ENCODE data around the gene AP3B1.

Gene AP3B1

DNA sequence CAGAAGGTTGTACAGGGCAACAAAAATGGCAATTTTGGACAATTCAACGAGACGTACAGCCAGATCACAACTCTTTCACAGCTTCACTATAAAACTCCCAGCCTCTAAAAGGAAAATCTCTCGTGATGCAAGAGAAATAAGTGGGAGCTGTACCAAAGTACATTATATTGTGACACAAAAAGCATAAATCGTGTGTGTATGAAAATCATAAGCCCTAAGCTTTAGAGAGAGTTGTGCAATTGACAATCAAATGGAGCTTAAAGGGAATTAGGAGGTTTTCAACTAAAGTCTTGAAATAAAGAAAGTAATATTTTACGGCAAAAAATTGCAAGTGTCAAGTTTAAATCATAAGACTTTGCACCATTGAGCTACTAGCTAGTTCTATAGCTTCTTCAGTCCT is 323.6 kb downstream of the AP3B1 start:
- DNase-seq (ENCODE audit: low spot score): no peak

DNA sequence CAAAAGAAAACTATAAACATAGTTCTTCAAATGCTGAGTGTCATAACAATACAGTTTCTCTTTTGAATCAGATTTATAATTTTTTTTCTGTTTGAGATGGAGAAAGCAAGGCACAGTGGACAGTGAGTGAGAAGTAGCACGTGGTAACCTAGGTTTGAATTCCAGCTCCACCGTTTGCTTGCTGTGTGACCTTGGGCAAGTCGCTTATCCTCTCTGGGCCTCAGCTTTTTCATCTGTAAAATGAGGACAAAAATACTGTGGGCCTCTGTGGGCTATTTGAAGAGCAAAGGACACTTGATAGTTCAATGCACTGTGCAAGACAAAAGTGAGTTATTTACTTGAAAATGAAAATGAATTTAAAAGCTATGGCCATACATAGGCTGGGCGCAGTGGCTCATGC is 330.7 kb downstream of the AP3B1 start:
- DNase-seq (ENCODE audit: low spot score): no peak

DNA sequence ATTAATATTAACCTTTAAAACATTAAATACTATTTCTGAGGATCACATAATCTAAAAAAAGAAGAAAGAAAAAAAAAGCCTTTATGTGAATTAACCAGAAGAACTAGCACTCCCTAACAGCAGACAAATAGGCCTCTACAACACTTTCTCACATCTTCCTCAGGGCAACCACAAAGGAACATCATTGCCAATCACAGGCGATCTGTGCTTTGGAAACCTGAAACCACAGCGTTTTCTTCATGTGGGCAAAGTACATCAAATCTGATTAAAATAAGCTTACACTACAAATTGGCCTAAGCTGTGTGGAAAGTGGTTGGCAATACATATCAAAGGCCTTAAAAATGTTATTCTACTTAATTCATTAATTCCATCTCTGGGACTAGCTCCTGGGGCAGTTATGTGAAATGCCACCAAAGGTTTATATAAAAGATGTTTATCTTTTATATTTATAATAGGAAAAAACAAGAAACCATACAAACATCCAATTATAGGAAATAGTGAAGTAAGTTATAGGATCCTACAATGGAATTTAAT is 333.6 kb downstream of the AP3B1 start:
- no peak for DNase-seq (ENCODE audit: low spot score)

DNA sequence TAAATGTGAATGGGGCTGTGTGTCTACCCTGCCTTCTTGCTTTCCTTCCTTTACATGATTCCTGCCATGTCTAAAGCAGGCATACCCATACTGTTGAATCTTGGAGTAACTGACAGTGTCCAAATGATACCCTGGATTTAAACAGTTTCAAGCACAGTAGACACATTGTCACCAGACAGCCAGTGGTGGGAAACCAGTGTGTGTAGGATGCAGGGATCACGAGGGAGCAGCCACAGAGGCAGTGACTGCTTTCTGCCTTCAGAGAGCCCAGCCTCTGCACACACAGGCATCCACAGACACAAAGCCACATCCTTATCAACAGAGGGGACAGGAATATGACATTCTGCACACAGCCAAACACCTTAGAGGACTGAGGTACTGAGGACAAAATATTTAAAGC is 334.2 kb downstream of the AP3B1 start:
- no peak for DNase-seq (ENCODE audit: low spot score)

DNA sequence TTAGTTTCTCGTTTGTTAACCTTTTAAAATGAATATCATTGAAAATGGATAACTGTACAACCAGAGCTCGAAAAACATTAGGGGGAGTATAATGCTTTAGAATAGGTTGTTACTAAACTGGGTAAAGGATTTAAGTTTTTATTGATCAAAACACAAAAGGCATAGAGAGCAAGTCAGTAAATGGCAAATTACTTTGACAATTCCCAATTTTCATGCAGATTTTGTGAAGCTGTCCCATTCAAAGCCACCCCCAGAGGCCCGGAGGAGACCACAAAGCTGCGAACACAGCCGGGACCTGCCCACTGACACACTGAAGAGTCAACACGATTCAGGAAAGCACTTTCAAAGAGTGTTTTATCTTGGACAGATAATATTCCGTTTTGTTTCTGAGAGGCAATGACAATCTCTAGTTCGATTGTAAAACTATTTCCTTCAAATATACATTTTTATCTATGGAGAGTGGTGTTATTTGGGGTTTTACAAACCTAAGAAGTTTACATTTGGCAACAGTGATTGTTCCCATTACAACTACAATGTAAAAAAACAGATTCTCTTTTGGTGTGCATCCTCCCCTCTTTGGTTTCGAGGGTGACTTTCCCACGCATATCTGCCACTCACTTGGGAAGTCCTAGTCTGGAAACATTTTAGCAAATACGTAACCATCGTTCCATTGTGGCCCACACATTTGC is 335.7 kb downstream of the AP3B1 start:
- DNase-seq (ENCODE audit: low spot score): no peak

DNA sequence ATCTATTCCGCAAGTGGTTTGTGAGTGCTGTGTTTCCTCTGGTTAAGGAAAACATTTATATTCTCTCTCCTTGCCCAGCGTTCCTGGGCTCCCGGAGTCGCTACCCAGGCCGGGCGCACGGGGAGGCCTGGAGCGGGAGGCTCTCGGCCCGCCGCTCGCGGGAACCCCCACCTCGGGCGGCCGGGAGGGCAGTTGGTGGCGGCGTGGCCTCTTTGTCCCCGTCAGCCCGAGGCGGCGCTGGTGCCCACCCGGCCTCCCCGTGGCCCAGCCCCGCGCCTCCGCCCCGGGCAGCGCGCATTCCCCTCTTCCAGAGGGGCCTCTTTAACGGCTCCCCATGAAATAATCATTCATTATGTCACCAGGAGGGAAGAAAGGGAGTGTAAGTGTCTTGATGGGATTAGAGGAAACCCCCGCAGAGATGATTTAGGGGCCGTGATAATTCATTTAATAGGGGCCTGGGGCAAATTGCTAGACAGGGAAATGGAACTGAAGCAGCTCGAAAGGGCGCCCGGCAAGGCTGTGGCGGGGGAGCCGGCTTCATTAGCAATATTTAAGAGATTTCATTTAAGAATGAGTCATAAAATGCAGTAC is 336.5 kb downstream of the AP3B1 start:
- no peak for DNase-seq (ENCODE audit: low spot score)

DNA sequence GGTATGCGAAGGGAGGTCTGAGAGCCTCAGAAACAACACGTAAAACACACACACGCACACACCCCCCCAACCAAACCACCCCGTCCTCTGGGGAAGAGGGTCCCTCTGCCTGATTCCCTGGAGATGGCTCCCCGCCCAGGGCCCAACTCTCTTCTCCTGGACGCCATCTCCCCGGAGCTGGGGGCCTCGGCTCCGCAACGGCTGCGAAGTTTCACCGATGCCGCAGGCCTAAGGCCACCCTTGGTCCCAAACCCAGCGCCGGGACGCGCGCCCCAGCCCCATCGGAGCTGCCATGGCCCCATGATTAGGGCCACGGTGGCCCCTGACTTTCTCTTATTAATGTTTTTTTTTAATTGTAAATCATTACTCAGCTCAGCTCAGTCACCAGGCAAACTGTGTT is 337.0 kb downstream of the AP3B1 start:
- DNase-seq (ENCODE audit: low spot score): no peak

DNA sequence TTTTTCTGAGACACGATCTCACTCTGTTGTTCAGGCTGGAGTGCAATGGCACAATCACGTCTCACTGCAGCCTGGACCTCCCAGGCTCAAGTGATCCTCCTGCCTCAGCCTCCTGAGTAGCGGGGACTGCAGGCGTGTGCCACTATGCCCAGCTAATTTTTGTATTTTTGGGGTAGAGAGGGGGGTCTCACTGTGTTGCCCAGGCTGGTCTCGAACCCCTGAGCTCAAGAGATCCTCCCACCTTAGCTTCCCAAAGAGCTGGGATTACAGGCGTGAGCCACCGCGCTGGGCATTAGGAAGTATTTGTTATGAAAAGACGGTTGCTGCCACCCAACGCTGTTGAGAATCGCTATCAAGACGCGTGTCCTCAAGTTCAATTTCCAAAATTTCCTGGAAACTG is 337.4 kb downstream of the AP3B1 start:
- no peak for DNase-seq (ENCODE audit: low spot score)

DNA sequence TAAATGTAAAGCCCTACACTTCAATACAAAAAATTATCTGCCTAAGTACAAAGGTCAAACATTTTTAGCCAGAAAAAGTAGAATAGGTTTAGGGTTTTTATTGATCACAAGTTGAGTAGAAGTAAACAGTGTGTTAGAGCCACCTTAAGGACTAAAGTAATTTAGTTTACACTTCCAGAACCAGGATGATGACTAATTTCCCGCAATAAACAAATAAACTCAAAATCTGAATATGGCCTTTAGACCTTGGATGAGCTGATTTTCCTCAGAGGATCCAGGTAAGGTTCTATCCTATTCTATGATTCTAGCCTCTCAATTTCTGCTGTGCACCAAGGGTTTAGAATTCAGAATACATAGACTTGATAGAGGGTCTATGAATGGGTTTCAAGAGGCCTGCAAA is 338.9 kb downstream of the AP3B1 start:
- no peak for DNase-seq (ENCODE audit: low spot score)

DNA sequence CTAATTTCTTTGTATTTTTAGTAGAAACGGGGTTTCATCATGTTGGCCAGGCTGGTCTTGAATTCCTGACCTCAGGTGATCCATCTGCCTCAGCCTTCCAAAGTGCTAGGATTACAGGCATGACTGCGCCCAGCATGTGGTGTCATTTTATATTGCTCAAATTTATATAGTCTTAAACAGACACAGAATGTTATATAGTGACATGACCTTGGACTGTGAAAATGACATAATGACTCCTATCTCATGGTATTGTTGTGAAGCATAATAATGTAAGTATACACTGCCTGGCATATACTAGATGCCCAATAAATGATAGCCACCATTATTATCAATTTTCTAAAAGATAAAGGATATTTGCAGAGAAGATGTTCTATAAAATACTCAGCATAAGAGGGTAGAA is 341.1 kb downstream of the AP3B1 start:
- DNase-seq (ENCODE audit: low spot score): no peak

DNA sequence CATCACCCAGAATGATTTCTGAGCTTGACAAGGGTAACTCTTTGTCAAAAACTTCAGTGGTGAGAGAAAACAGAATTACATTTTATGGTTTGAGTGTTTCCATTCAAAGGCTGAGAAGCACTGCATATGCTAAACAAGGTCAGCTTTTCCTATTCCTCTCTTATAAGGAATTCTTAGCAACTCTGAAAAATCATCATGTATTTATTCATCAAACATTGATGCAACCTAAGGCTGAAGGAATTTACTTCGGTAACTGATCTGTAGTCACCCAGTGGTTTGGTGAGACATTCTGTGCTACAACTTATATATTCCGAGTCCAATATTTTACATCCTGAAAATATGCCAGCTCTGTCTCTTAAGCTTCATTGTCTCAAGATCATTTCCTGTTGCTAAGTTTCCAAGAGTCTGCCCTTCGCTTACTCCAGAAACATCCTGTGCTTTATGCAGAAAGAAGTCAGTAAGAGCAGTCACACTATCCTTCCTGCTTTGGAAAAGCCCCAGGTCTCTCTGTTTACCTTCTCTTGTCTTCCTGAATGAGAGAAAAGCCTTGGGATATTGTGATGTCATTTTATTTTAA is 341.8 kb downstream of the AP3B1 start:
- DNase-seq (ENCODE audit: low spot score): no peak

All from HuH-7 (cell line).